ENCODE measurements around the gene SGF29.
"Not testable (repeated sequence)": the region's sequence is repeated elsewhere in the genome, so short reads cannot be mapped to it uniquely, and the experiment has no call there.

SGF29 gene

GRCh38 chr16:28597692-28598261, 44.1 kb downstream of the SGF29 start:
- no peak for DNase-seq

- not testable (repeated sequence) for DNase-seq
Observed at GRCh38 chr16:28599377-28600285, 45.9 kb downstream of the SGF29 start.

- DNase-seq: not testable (repeated sequence)
Observed at GRCh38 chr16:28600965-28601364, 47.2 kb downstream of the SGF29 start.

- DNase-seq: not testable (repeated sequence)
Observed at GRCh38 chr16:28601589-28601988, 47.9 kb downstream of the SGF29 start.

- DNase-seq: not testable (repeated sequence)
Observed at GRCh38 chr16:28602062-28602461, 48.3 kb downstream of the SGF29 start.

- DNase-seq: no peak
Observed at GRCh38 chr16:28602529-28602928, 48.8 kb downstream of the SGF29 start.

GRCh38 chr16:28603381-28604185, 49.9 kb downstream of the SGF29 start:
- DNase-seq: no peak

- DNase-seq: no peak
Observed at GRCh38 chr16:28604186-28604565, 50.5 kb downstream of the SGF29 start.

- DNase-seq: no peak
Observed at GRCh38 chr16:28606291-28607115, 52.8 kb downstream of the SGF29 start.

- no peak for DNase-seq
Observed at GRCh38 chr16:28607116-28607623, 53.5 kb downstream of the SGF29 start.

GRCh38 chr16:28607681-28608495, 54.2 kb downstream of the SGF29 start:
- DNase-seq: not testable (repeated sequence)

- DNase-seq: not testable (repeated sequence)
Observed at GRCh38 chr16:28608496-28608808, 54.7 kb downstream of the SGF29 start.

- DNase-seq: not testable (repeated sequence)
Observed at GRCh38 chr16:28608867-28609596, 55.3 kb downstream of the SGF29 start.

- DNase-seq: no peak
Observed at GRCh38 chr16:28609631-28610594, 56.2 kb downstream of the SGF29 start, which contains the start of gene SULT1A1. Gene SULT1A1 (minus strand): TSS chr16:28610044. CDS start chr16:28608855, 1,189 bp downstream.

- no peak for DNase-seq
Observed at GRCh38 chr16:28610595-28611191, 57.0 kb downstream of the SGF29 start.

GRCh38 chr16:28612359-28613280, 58.9 kb downstream of the SGF29 start:
- not testable (repeated sequence) for DNase-seq

GRCh38 chr16:28613912-28614311, 60.2 kb downstream of the SGF29 start:
- not testable (repeated sequence) for DNase-seq

GRCh38 chr16:28614561-28614960, 60.8 kb downstream of the SGF29 start:
- DNase-seq: not testable (repeated sequence)

Measured in activated CD4-positive, alpha-beta T cell treated with anti-CD3 and anti-CD28 coated beads, Interleukin-2, amount 50 U/mL, for 1 hour (primary cell).